Spinal cord (tissue), 10 donors: ENCODE data around the gene MAD2L2. TPM values are rescaled to one million over a fixed set of nuclear protein-coding genes. Genes with fewer than 3 reads are reported as not detected.
A peak's percentile ranks its signal among the peaks of the same experiment; 100 is the strongest.

Experiments
- DNase-seq, 6 donors: peaks; one replicate each; pipeline versions ENCODE4 v3.0.0 to v3.0.0-alpha.2; 2013 to 2015; ENCODE audit warnings: low spot score in 6 of 6, low read depth in 4 of 6
- H3K27ac ChIP-seq: one replicate; pipeline ENCODE4 v1.5.1; 2013; ENCODE audit warnings: low read depth, low read length, control low read depth
- H3K27me3 ChIP-seq: one replicate; pipeline ENCODE4 v1.6.1; 2013; ENCODE audit warnings: low read length; ENCODE audit not compliant: control insufficient read depth, insufficient read depth
- H3K36me3 ChIP-seq: one replicate; pipeline ENCODE4 v1.6.1; 2013; ENCODE audit warnings: low read length; ENCODE audit not compliant: control insufficient read depth, insufficient read depth
- H3K4me1 ChIP-seq: one replicate; pipeline ENCODE4 v1.6.1; 2013; ENCODE audit warnings: low read length; ENCODE audit not compliant: control insufficient read depth, insufficient read depth
- H3K4me3 ChIP-seq: one replicate; pipeline ENCODE4 v1.5.1; 2013; ENCODE audit warnings: low read depth, low read length, control low read depth
- H3K9me3 ChIP-seq: one replicate; pipeline ENCODE4 v1.6.1; 2013; ENCODE audit warnings: low read length; ENCODE audit not compliant: control insufficient read depth, insufficient read depth
- WGBS: methylation state at CpG from one replicate; pipeline ENCODE4 v1.1.5; 2013; ENCODE audit warnings: missing lambda C conversion rate; ENCODE audit not compliant: insufficient coverage; 5-methylcytosine and 5-hydroxymethylcytosine counted together
- polyA plus RNA-seq, 2 donors: library from polyadenylated mRNA; unstranded; fragments of 120-200 nt; gene quantifications; one replicate each; pipeline ENCODE4 v1.2.1, GENCODE V29; 2013; ENCODE audit not compliant: insufficient read length in 2 of 2
- total RNA-seq, 2 donors: library from RNA; depleted of rRNA in 1 of 2; stranded (reverse); fragments of 120-200 nt in 1 of 2; fragments of >200 nt in 1 of 2; gene quantifications; one replicate each; pipeline versions ENCODE4 v1.2.3 to v1.2.4, GENCODE V29; 2013 to 2014
- donor health status: healthy.

MAD2L2 gene
- total and polyA plus RNA-seq, 4 donors = 27.3 to 70.8 (median 62.3) TPM

GRCh38 chr1:11650331-11650991, 30.5 kb downstream of the MAD2L2 start:
- H3K27ac ChIP-seq = no peak overlapping the region
- no peak overlapping the region for H3K4me3 ChIP-seq
- peaks cover 26% of the 10 kb centered on the region for H3K36me3 ChIP-seq
- H3K27me3 ChIP-seq = peaks cover 19% of the 10 kb centered on the region
- H3K4me1 ChIP-seq = peaks cover 71% of the 10 kb centered on the region
- 13% methylated on average over 36 of the region's 47 CpGs for WGBS
- H3K9me3 ChIP-seq = no peaks in the 10 kb centered on the region
- peak in 2 of 6 donors; percentile 65 to 70 for DNase-seq

DNA sequence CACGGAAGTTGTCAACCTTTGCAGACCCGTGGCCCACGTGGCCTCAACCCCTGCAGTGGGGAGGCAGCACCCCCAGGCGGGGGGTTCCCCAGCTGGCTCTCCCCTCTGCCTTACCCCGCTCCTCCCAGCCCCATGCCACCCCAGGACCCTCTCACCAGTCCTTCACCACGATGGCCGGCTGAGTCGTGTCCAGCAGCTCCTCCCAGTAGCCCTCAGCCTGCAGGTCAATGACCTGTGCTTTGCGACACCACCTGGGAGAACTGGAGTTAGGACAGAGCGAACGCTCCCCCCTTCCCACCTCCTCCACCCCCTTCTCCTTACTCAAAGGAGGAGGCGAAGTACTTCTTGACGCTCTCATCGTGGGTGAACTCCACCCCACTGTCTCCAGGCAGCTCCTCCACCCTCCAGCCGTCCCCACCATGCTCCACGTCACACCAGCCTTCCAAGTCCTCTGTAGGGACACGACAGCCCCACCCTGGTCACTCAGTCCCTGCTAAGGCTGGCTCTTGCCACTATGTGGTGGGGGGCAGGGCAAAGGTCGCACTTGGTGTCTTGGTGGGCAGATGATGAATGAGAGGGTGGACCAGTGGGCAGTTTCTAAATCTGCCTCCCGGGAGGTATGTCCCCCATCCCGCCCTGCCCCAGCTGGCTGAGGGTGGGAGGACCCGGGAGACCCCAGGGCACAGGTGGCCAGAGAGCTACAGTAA, 31.2 kb downstream of the MAD2L2 start:
- WGBS = 44% methylated on average over 19 of the region's 21 CpGs
- DNase-seq = no peak
- Histone ChIP-seq H3K27ac (no peak overlapping the region), H3K4me1 (peaks cover 67% of the 10 kb centered on the region), H3K27me3 (peaks cover 19% of the 10 kb centered on the region), H3K9me3 (no peaks in the 10 kb centered on the region), H3K36me3 (peaks cover 26% of the 10 kb centered on the region), H3K4me3 (no peak overlapping the region)

DNA sequence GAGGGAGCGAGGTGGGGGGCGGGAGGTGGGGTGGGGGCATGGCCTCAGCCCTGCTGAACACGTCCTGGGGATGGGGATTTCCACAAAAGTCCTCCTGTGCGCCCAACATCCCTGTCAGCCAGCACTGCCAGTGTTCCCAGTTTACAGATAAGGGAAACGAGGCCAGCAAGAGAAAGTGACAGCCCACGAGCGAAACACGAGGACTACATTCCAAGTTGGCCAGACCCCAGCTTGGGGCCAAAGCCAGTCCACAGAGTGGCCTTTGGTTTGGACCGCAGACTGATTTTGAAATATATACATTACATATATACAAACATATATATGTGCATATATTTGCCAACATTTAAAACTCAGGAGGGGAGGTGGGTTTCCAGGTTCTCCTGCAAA, 31.7 kb downstream of the MAD2L2 start:
- Histone ChIP-seq H3K27me3 (peaks cover 19% of the 10 kb centered on the region), H3K4me1 (peaks cover 64% of the 10 kb centered on the region), H3K27ac (no peak overlapping the region), H3K9me3 (no peaks in the 10 kb centered on the region), H3K4me3 (no peak overlapping the region), H3K36me3 (peaks cover 26% of the 10 kb centered on the region)
- 65% methylated on average over 5 of the region's 9 CpGs for WGBS
- DNase-seq = no peak

DNA sequence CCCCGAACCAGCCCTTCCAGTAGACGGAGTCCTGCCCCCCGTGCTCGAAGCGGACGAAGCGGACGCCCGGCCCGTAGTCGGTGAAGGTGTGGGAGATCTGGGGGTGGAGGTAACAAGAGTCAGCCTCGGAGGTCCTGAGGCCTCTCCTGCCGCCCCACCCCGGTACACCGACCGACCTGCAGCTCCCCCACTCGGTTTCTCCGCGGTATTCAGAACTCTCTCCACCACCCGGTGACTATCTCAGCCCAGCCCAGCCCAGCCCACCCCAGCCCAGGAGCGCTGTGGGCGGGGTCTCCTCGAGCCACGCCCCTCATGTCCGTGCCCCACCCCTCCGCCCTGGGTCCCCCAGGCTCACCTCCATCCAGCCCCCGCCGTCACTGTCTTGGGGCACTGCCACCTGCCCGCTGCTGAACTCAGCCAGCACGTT, 32.2 kb downstream of the MAD2L2 start:
- Histone ChIP-seq H3K27ac (peak overlapping the region; percentile 22), H3K27me3 (peaks cover 19% of the 10 kb centered on the region), H3K36me3 (peaks cover 26% of the 10 kb centered on the region), H3K4me3 (no peak overlapping the region), H3K4me1 (peaks cover 60% of the 10 kb centered on the region), H3K9me3 (no peaks in the 10 kb centered on the region)
- WGBS = 23% methylated on average over 23 of the region's 30 CpGs
- DNase-seq = no peak

DNA sequence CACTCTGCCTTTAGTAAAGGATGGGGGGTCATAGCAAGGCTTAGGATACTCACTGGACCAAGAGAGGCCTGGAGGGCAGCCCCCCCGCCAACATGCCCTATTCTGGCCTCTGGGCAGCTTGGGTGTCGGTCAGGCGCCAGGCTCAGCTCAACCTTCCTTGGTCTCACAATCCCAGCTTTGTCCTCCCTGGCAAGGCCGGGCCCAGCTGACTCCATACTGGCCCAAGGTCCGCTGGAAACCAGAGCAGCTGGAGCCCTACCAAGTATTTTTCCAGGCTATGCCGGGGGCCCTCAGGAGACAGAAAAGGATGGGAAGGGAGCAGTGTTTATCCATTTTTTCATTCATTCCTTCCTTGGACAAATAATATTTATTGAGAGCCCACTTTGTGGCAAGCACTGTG, 32.9 kb downstream of the MAD2L2 start:
- Histone ChIP-seq H3K27me3 (peaks cover 19% of the 10 kb centered on the region), H3K9me3 (no peaks in the 10 kb centered on the region), H3K4me1 (peaks cover 54% of the 10 kb centered on the region), H3K36me3 (peaks cover 26% of the 10 kb centered on the region), H3K27ac (peak overlapping the region; percentile 22), H3K4me3 (no peak overlapping the region)
- 72% methylated on average over 3 of the region's 6 CpGs for WGBS
- DNase-seq = peak in 2 of 6 donors; percentile 23 to 82

- 75% methylated on average over 2 of the region's 7 CpGs for WGBS
- peaks cover 19% of the 10 kb centered on the region for H3K27me3 ChIP-seq
- H3K27ac ChIP-seq = peak overlapping the region; percentile 22
Observed at GRCh38 chr1:11647333-11647732, 33.6 kb downstream of the MAD2L2 start.

GRCh38 chr1:11646317-11646716, 34.6 kb downstream of the MAD2L2 start:
- peaks cover 19% of the 10 kb centered on the region for H3K27me3 ChIP-seq
- no peaks in the 10 kb centered on the region for H3K9me3 ChIP-seq
- peaks cover 26% of the 10 kb centered on the region for H3K36me3 ChIP-seq
- peaks cover 52% of the 10 kb centered on the region for H3K4me1 ChIP-seq
- no peak overlapping the region for H3K27ac ChIP-seq
- WGBS = 95% methylated on average over 9 of the region's 9 CpGs
- no peak for DNase-seq
- H3K4me3 ChIP-seq = no peak overlapping the region

More at GRCh38 chr1:11647333-11647732, 33.6 kb downstream of the MAD2L2 start:
- H3K9me3 ChIP-seq = no peaks in the 10 kb centered on the region
- peaks cover 47% of the 10 kb centered on the region for H3K4me1 ChIP-seq
- no peak overlapping the region for H3K4me3 ChIP-seq
- DNase-seq = no peak
- peaks cover 26% of the 10 kb centered on the region for H3K36me3 ChIP-seq

DNA sequence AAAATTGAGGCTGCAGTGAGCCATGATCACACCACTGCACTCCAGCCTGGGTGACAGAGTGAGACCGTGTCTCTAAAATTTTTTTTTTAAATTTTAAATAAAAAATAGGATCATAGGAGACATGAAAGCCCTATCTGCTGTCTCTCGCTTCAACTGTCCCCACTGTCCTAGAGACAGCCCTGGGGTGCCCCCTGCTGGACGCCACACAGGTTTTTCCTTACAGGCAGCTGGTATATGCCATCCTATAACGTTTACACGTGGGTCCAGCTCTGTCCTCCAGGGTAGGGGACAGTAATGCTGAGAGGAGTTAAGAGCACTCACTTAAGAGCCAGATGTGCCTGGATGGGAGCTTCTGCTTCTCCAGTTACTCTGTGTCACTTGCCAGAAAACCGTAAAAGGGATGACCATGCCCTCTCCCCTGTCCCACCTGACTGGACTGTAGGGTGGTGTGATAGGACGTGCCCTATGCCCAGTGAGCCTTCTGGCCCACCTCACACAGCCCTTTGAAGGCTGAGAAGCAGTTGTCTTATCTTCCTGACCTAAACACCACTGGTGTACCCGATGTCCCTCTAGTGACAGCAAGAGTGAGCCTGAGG, 35.2 kb downstream of the MAD2L2 start:
- 52% methylated on average over 5 of the region's 8 CpGs for WGBS
- peaks cover 15% of the 10 kb centered on the region for H3K27me3 ChIP-seq
- peaks cover 51% of the 10 kb centered on the region for H3K4me1 ChIP-seq
- DNase-seq = peak in 5 of 6 donors; percentile 70 to 95 (median 84)
- H3K36me3 ChIP-seq = peaks cover 26% of the 10 kb centered on the region
- no peak overlapping the region for H3K4me3 ChIP-seq
- H3K9me3 ChIP-seq = no peaks in the 10 kb centered on the region
- no peak overlapping the region for H3K27ac ChIP-seq

- no peaks in the 10 kb centered on the region for H3K9me3 ChIP-seq
- no peak overlapping the region for H3K27ac ChIP-seq
- 94% methylated on average over 2 of the region's 5 CpGs for WGBS
- no peak overlapping the region for H3K4me3 ChIP-seq
- peaks cover 24% of the 10 kb centered on the region for H3K36me3 ChIP-seq
- H3K27me3 ChIP-seq = peaks cover 11% of the 10 kb centered on the region
- no peak for DNase-seq
- peaks cover 46% of the 10 kb centered on the region for H3K4me1 ChIP-seq
Observed at GRCh38 chr1:11645270-11645669, 35.7 kb downstream of the MAD2L2 start.
